ENCODE results near the gene SCFD2.
"Not testable (repeated sequence)": the region's sequence is repeated elsewhere in the genome, so short reads cannot be mapped to it uniquely, and the experiment has no call there.

The SCFD2 gene

GRCh38 chr4:53236624-53237023, 129.2 kb downstream of the SCFD2 start:
- not testable (repeated sequence) for DNase-seq

- DNase-seq, result no peak
Measured at GRCh38 chr4:53235547-53235946, 130.3 kb downstream of the SCFD2 start.

GRCh38 chr4:53234669-53235068, 131.2 kb downstream of the SCFD2 start:
- no peak for DNase-seq

- no peak for DNase-seq
Measured at GRCh38 chr4:53234111-53234510, 131.8 kb downstream of the SCFD2 start.

- DNase-seq, result no peak
Measured at GRCh38 chr4:53233114-53233795, 132.6 kb downstream of the SCFD2 start.

GRCh38 chr4:53232371-53232770, 133.5 kb downstream of the SCFD2 start:
- no peak for DNase-seq

- DNase-seq, result no peak
Measured at GRCh38 chr4:53228036-53228435, 137.8 kb downstream of the SCFD2 start.

GRCh38 chr4:53227451-53227850, 138.4 kb downstream of the SCFD2 start:
- no peak for DNase-seq

GRCh38 chr4:53221832-53222480, 143.9 kb downstream of the SCFD2 start:
- no peak for DNase-seq

GRCh38 chr4:53219148-53219547, 146.7 kb downstream of the SCFD2 start:
- DNase-seq, result not testable (repeated sequence)

GRCh38 chr4:53208753-53209152, 157.1 kb downstream of the SCFD2 start:
- no peak for DNase-seq

- DNase-seq, result no peak
Measured at GRCh38 chr4:53205970-53206369, 159.9 kb downstream of the SCFD2 start.

- DNase-seq, result no peak
Measured at GRCh38 chr4:53199356-53199755, 166.5 kb downstream of the SCFD2 start.

GRCh38 chr4:53197772-53198142, 168.1 kb downstream of the SCFD2 start:
- DNase-seq, result no peak

GRCh38 chr4:53196882-53197771, 168.7 kb downstream of the SCFD2 start:
- no peak for DNase-seq

GRCh38 chr4:53195815-53196661, 169.8 kb downstream of the SCFD2 start:
- no peak for DNase-seq

- DNase-seq, result no peak
Measured at GRCh38 chr4:53194727-53195126, 171.1 kb downstream of the SCFD2 start.

GRCh38 chr4:53193111-53193510, 172.8 kb downstream of the SCFD2 start:
- DNase-seq, result no peak

GRCh38 chr4:53192496-53192895, 173.4 kb downstream of the SCFD2 start:
- DNase-seq, result no peak

- no peak for DNase-seq
Measured at GRCh38 chr4:53191997-53192396, 173.9 kb downstream of the SCFD2 start.

- no peak for DNase-seq
Measured at GRCh38 chr4:53189011-53189410, 176.8 kb downstream of the SCFD2 start.

GRCh38 chr4:53186714-53187358, 179.0 kb downstream of the SCFD2 start:
- no peak for DNase-seq
